GM06990 (cell line): ENCODE data around the gene SGK2.
"Not testable (repeated sequence)": the region's sequence is repeated elsewhere in the genome, so short reads cannot be mapped to it uniquely, and the experiment has no call there.

ENCODE experiments used
- DNase-seq: peaks from one replicate; pipeline ENCODE4 v3.0.0-alpha.2; 2011; ENCODE audit not compliant: insufficient read length; ENCODE audit errors: extremely low read depth
- H3K27me3 ChIP-seq: replicated peaks from 2 replicates; pipeline ENCODE4 v1.6.0; 2011; ENCODE audit warnings: low read length; ENCODE audit not compliant: control insufficient read depth, insufficient read depth
- H3K36me3 ChIP-seq: 2 replicates; pipeline ENCODE4 v1.5.1; 2011; ENCODE audit warnings: low read length; ENCODE audit not compliant: control insufficient read depth, insufficient read depth
- H3K4me3 ChIP-seq: replicated peaks from 2 replicates; pipeline ENCODE4 v1.5.1; 2011; ENCODE audit warnings: low read depth, mild to moderate bottlenecking, control low read depth, low read length
- CTCF ChIP-seq: IDR thresholded peaks from 2 replicates; pipeline ENCODE4 v1.5.1; 2011; ENCODE audit warnings: low read length, control low read depth, mild to moderate bottlenecking, inconsistent platforms; ENCODE audit not compliant: insufficient read depth, poor library complexity, severe bottlenecking

SGK2 gene

GRCh38 chr20:43584448-43585136, 25.8 kb downstream of the SGK2 start:
- Histone ChIP-seq H3K36me3 (no peaks in the 10 kb centered on the region), H3K27me3 (no peaks in the 10 kb centered on the region), H3K4me3 (no peak overlapping the region)
- TF ChIP-seq CTCF, result no peak
- DNase-seq, result no peak

GRCh38 chr20:43586641-43587040, 27.8 kb downstream of the SGK2 start:
- Histone ChIP-seq H3K4me3 (no peak overlapping the region), H3K36me3 (no peaks in the 10 kb centered on the region), H3K27me3 (no peaks in the 10 kb centered on the region)
- no peak for DNase-seq
- no peak for TF ChIP-seq CTCF

GRCh38 chr20:43588526-43588925, 29.7 kb downstream of the SGK2 start:
- H3K4me3 ChIP-seq, DNase-seq, H3K27me3 ChIP-seq: not testable (repeated sequence)

DNA sequence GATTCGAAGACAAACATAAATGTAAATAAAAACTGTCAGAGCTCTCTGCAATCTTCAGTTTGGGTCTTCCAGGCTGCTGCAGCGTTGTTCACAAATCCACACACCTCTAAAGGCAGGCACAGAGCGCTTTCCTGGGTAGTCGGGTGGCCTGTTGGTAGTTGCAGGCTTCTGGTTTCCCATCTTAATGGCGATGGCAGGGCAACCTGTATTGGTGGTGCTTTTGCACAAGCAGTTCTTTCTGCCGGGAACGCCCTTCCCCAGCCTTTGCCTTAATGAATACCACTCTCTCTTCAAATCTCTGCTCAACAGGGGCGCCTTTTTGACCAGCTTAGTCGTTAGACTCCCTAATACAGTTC, 31.2 kb downstream of the SGK2 start:
- no peak for DNase-seq
- no peaks in the 10 kb centered on the region for H3K27me3 ChIP-seq

More at GRCh38 chr20:43588526-43588925, 29.7 kb downstream of the SGK2 start:
- H3K36me3 ChIP-seq, result not testable (repeated sequence)

GRCh38 chr20:43590392-43591303, 31.8 kb downstream of the SGK2 start, which contains the start of gene IFT52:
Gene IFT52 (plus strand): TSS chr20:43590937. CDS start chr20:43594699, 3,762 bp downstream.
- Histone ChIP-seq H3K27me3 (no peaks in the 10 kb centered on the region), H3K36me3 (no peaks in the 10 kb centered on the region), H3K4me3 (peak within 1 kb of the TSS; percentile 76)
- TF ChIP-seq CTCF, result no peak
- DNase-seq, result peak; percentile 94

More for the DNA sequence above, 31.2 kb downstream of the SGK2 start:
- Histone ChIP-seq H3K4me3 (peak overlapping the region; percentile 76), H3K36me3 (no peaks in the 10 kb centered on the region)
- TF ChIP-seq CTCF, result no peak

DNA sequence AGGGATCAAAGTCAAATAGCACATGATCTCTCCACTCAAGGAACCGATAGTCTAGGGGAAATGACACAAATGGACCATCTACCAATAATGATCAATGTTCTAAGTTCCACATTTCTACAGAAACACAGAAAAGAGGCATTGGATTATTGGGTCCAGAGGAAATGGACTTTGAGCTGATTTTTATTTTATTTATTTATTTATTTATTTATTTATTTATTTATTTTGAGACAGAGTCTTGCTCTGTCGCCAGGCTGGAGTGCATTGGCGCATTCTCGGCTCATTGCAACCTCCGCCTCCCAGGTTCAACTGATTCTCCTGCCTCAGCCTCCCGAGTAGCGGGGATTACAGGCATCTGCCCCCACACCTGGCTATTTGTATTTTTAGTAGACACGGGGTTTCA, 43.1 kb downstream of the SGK2 start:
- H3K36me3 ChIP-seq, H3K27me3 ChIP-seq: not testable (repeated sequence)

More for the DNA sequence above, 43.1 kb downstream of the SGK2 start:
- not testable (repeated sequence) for DNase-seq, H3K4me3 ChIP-seq
